HUES64 (cell line): ENCODE measurements around the gene TNFRSF19.

Source experiments
- H3K27ac ChIP-seq: 2 replicates; pipeline ENCODE4 v1.7.0; 2013; ENCODE audit warnings: low read depth, low read length, inconsistent platforms
- H3K27me3 ChIP-seq: 2 replicates; pipeline ENCODE4 v1.6.1; 2013; ENCODE audit warnings: mild to moderate bottlenecking, low read length; ENCODE audit not compliant: insufficient read depth
- H3K36me3 ChIP-seq: 2 replicates; pipeline ENCODE4 v1.6.1; 2013; ENCODE audit warnings: mild to moderate bottlenecking, low read length; ENCODE audit not compliant: insufficient read depth
- H3K4me1 ChIP-seq: 2 replicates; pipeline ENCODE4 v1.6.1; 2013; ENCODE audit warnings: mild to moderate bottlenecking, low read length, moderate library complexity; ENCODE audit not compliant: insufficient read depth
- H3K4me3 ChIP-seq: 2 replicates; pipeline ENCODE4 v1.5.1; 2013; ENCODE audit warnings: mild to moderate bottlenecking, low read length, moderate library complexity
- H3K9ac ChIP-seq: 2 replicates; pipeline ENCODE4 v1.6.1; 2013; ENCODE audit warnings: mild to moderate bottlenecking, low read depth, low read length
- H3K9me3 ChIP-seq: 2 replicates; pipeline ENCODE4 v1.6.1; 2013; ENCODE audit warnings: low read depth, low read length; ENCODE audit not compliant: insufficient read depth
- WGBS: fragments of 150-250, 120-280 bp; methylation state at CpG from one replicate; pipeline ENCODE4 v1.1.7; 2013; ENCODE audit warnings: missing lambda C conversion rate; 5-methylcytosine and 5-hydroxymethylcytosine counted together

The TNFRSF19 gene

GRCh38 chr13:23552171-23552570, 18.0 kb upstream of the TNFRSF19 start:
- no peak overlapping the region for H3K4me3 ChIP-seq
- 0 out of 2 replicates have a peak, but pooled peaks cover 3% of the 10 kb centered on the region for H3K27me3 ChIP-seq
- no peaks in the 10 kb centered on the region for H3K9me3 ChIP-seq
- 48% methylated on average over 1 of the region's 1 CpG for WGBS
- no peak overlapping the region for H3K27ac ChIP-seq
- H3K4me1 ChIP-seq, result peaks cover 19% of the 10 kb centered on the region
- no peak overlapping the region for H3K9ac ChIP-seq
- H3K36me3 ChIP-seq, result no peaks in the 10 kb centered on the region

- no peak overlapping the region for H3K9ac ChIP-seq
- H3K4me1 ChIP-seq, result peaks cover 14% of the 10 kb centered on the region
- WGBS, result 100% methylated on average over 1 of the region's 2 CpGs
- no peaks in the 10 kb centered on the region for H3K36me3 ChIP-seq
- no peak overlapping the region for H3K27ac ChIP-seq
- no peaks in the 10 kb centered on the region for H3K9me3 ChIP-seq
- no peak overlapping the region for H3K4me3 ChIP-seq
- no peaks in the 10 kb centered on the region for H3K27me3 ChIP-seq
Measured at GRCh38 chr13:23552661-23553060, 17.6 kb upstream of the TNFRSF19 start.

GRCh38 chr13:23554000-23554399, 16.2 kb upstream of the TNFRSF19 start:
- H3K27ac ChIP-seq, result no peak overlapping the region
- peaks cover 13% of the 10 kb centered on the region for H3K4me1 ChIP-seq
- H3K4me3 ChIP-seq, result no peak overlapping the region
- H3K27me3 ChIP-seq, result no peaks in the 10 kb centered on the region
- no peaks in the 10 kb centered on the region for H3K9me3 ChIP-seq
- H3K36me3 ChIP-seq, result no peaks in the 10 kb centered on the region
- WGBS, result 82% methylated on average over 3 of the region's 3 CpGs
- no peak overlapping the region for H3K9ac ChIP-seq

- no peak overlapping the region for H3K27ac ChIP-seq
- no peaks in the 10 kb centered on the region for H3K9me3 ChIP-seq
- no peaks in the 10 kb centered on the region for H3K36me3 ChIP-seq
- WGBS, result 91% methylated on average over 5 of the region's 5 CpGs
- H3K4me1 ChIP-seq, result peaks cover 9% of the 10 kb centered on the region
- no peak overlapping the region for H3K4me3 ChIP-seq
- H3K9ac ChIP-seq, result no peak overlapping the region
- H3K27me3 ChIP-seq, result no peaks in the 10 kb centered on the region
Measured at GRCh38 chr13:23557043-23557442, 13.2 kb upstream of the TNFRSF19 start.

GRCh38 chr13:23557733-23558132, 12.5 kb upstream of the TNFRSF19 start:
- Histone ChIP-seq H3K9ac (no peak overlapping the region), H3K4me1 (peaks cover 4% of the 10 kb centered on the region; the same call in 1 of the 2 replicates), H3K4me3 (no peak overlapping the region), H3K36me3 (no peaks in the 10 kb centered on the region), H3K27me3 (no peaks in the 10 kb centered on the region), H3K9me3 (no peaks in the 10 kb centered on the region), H3K27ac (no peak overlapping the region)
- WGBS, result 93% methylated on average over 2 of the region's 2 CpGs

- WGBS, result 83% methylated on average over 14 of the region's 14 CpGs
- Histone ChIP-seq H3K27ac (no peak overlapping the region), H3K9ac (no peak overlapping the region), H3K4me1 (peaks cover 4% of the 10 kb centered on the region; the same call in 1 of the 2 replicates), H3K36me3 (no peaks in the 10 kb centered on the region), H3K27me3 (no peaks in the 10 kb centered on the region), H3K4me3 (no peak overlapping the region), H3K9me3 (no peaks in the 10 kb centered on the region)
Measured at GRCh38 chr13:23558675-23559536, 11.3 kb upstream of the TNFRSF19 start.

- Histone ChIP-seq H3K4me3 (no peak overlapping the region), H3K9ac (no peak overlapping the region), H3K9me3 (no peaks in the 10 kb centered on the region), H3K36me3 (no peaks in the 10 kb centered on the region), H3K27me3 (no peaks in the 10 kb centered on the region), H3K27ac (no peak overlapping the region), H3K4me1 (peaks cover 4% of the 10 kb centered on the region; the same call in 1 of the 2 replicates)
- 95% methylated on average over 6 of the region's 7 CpGs for WGBS
Measured at GRCh38 chr13:23560571-23561089, 9.6 kb upstream of the TNFRSF19 start.

GRCh38 chr13:23561261-23561660, 9.0 kb upstream of the TNFRSF19 start:
- Histone ChIP-seq H3K27ac (no peak overlapping the region), H3K27me3 (no peaks in the 10 kb centered on the region), H3K4me3 (no peak overlapping the region), H3K9ac (no peak overlapping the region), H3K36me3 (no peaks in the 10 kb centered on the region), H3K9me3 (no peaks in the 10 kb centered on the region), H3K4me1 (peaks cover 4% of the 10 kb centered on the region; the same call in 1 of the 2 replicates)
- 88% methylated on average over 3 of the region's 3 CpGs for whole genome bisulfite sequencing

GRCh38 chr13:23563085-23563845, 6.9 kb upstream of the TNFRSF19 start:
- H3K4me3 ChIP-seq, result no peak overlapping the region
- no peaks in the 10 kb centered on the region for H3K9me3 ChIP-seq
- peaks cover 4% of the 10 kb centered on the region; the same call in 1 of the 2 replicates for H3K4me1 ChIP-seq
- H3K27ac ChIP-seq, result no peak overlapping the region
- WGBS, result 93% methylated on average over 4 of the region's 4 CpGs
- no peaks in the 10 kb centered on the region for H3K36me3 ChIP-seq
- no peak overlapping the region for H3K9ac ChIP-seq
- H3K27me3 ChIP-seq, result no peaks in the 10 kb centered on the region

GRCh38 chr13:23567906-23568460, 2.2 kb upstream of the TNFRSF19 start:
- Histone ChIP-seq H3K4me1 (peaks cover 21% of the 10 kb centered on the region; the same call in 1 of the 2 replicates), H3K36me3 (no peaks in the 10 kb centered on the region), H3K27ac (no peak overlapping the region), H3K9ac (no peak overlapping the region), H3K9me3 (no peaks in the 10 kb centered on the region), H3K4me3 (no peak overlapping the region), H3K27me3 (no peaks in the 10 kb centered on the region)
- WGBS, result 70% methylated on average over 9 of the region's 9 CpGs

GRCh38 chr13:23570921-23571315, 706 bp downstream of the TNFRSF19 start:
- H3K27ac ChIP-seq, result no peak overlapping the region
- 80% methylated on average over 2 of the region's 2 CpGs for WGBS
- H3K4me3 ChIP-seq, result peak overlapping the region; percentile 44

More at GRCh38 chr13:23570921-23571315, 706 bp downstream of the TNFRSF19 start:
- no peaks in the 10 kb centered on the region for H3K9me3 ChIP-seq
- H3K36me3 ChIP-seq, result no peaks in the 10 kb centered on the region
- H3K27me3 ChIP-seq, result no peaks in the 10 kb centered on the region
- peak overlapping the region; percentile 8; the same call in 1 of the 2 replicates for H3K9ac ChIP-seq
- peaks cover 21% of the 10 kb centered on the region; the same call in 1 of the 2 replicates for H3K4me1 ChIP-seq
